HG03025 (cell line): ENCODE measurements around the gene MMP20.
"Not testable (repeated sequence)": the region's sequence is repeated elsewhere in the genome, so short reads cannot be mapped to it uniquely, and the experiment has no call there.

ENCODE experiments used
- ATAC-seq: cut with Tn5 transposase; IDR thresholded peaks from one replicate; pipeline ENCODE4 v1.9.1; 2021; ENCODE audit warnings: mild to moderate bottlenecking, moderate library complexity; ENCODE audit not compliant: unreplicated experiment, low FRiP score

MMP20 gene

GRCh38 chr11:102625177-102625576, at the start of gene MMP20:
MMP20 (minus strand) TSS chr11:102625332; CDS start chr11:102625319, 13 bp downstream.
- ATAC-seq: no peak

- ATAC-seq: peak; percentile 54
Measured at GRCh38 chr11:102669664-102670063, 44.5 kb upstream of the MMP20 start.

- no peak for ATAC-seq
Measured at GRCh38 chr11:102666331-102666957, 41.3 kb upstream of the MMP20 start.

- no peak for ATAC-seq
Measured at GRCh38 chr11:102664001-102664752, 39.0 kb upstream of the MMP20 start.

GRCh38 chr11:102662607-102663006, 37.5 kb upstream of the MMP20 start:
- no peak for ATAC-seq

- ATAC-seq: no peak
Measured at GRCh38 chr11:102661040-102661439, 35.9 kb upstream of the MMP20 start.

- ATAC-seq: no peak
Measured at GRCh38 chr11:102656528-102656927, 31.4 kb upstream of the MMP20 start.

GRCh38 chr11:102655547-102655946, 30.4 kb upstream of the MMP20 start:
- ATAC-seq: no peak

GRCh38 chr11:102654761-102655160, 29.6 kb upstream of the MMP20 start:
- ATAC-seq: no peak

GRCh38 chr11:102653744-102654291, 28.7 kb upstream of the MMP20 start:
- ATAC-seq: no peak

- ATAC-seq: no peak
Measured at GRCh38 chr11:102647430-102647829, 22.3 kb upstream of the MMP20 start.

GRCh38 chr11:102643941-102644340, 18.8 kb upstream of the MMP20 start:
- no peak for ATAC-seq

- ATAC-seq: no peak
Measured at GRCh38 chr11:102640946-102641345, 15.8 kb upstream of the MMP20 start.

GRCh38 chr11:102639656-102640055, 14.5 kb upstream of the MMP20 start:
- ATAC-seq: no peak

GRCh38 chr11:102637731-102638130, 12.6 kb upstream of the MMP20 start:
- no peak for ATAC-seq

- ATAC-seq: no peak
Measured at GRCh38 chr11:102633385-102634026, 8.4 kb upstream of the MMP20 start.

- ATAC-seq: no peak
Measured at GRCh38 chr11:102632026-102632425, 6.9 kb upstream of the MMP20 start.

GRCh38 chr11:102630598-102631448, 5.7 kb upstream of the MMP20 start:
- no peak for ATAC-seq

- not testable (repeated sequence) for ATAC-seq
Measured at GRCh38 chr11:102629908-102630307, 4.8 kb upstream of the MMP20 start.

GRCh38 chr11:102626676-102627075, 1.5 kb upstream of the MMP20 start:
- ATAC-seq: no peak
